Endothelial cell of umbilical vein (primary cell): Measurements from ENCODE around the gene KCTD10. TPM values are rescaled to one million over a fixed set of nuclear protein-coding genes. Genes with fewer than 3 reads are reported as not detected.

Experiments used
- BruUV-seq: library from RNA; stranded (reverse); fragments of 400-500 nt; replicated peaks from 2 replicates; lab custom pipeline; 2021; lab: Mats Ljungman, UMichigan
- CTCF ChIA-PET: fragments of 300-600, 350-600 bp; sonication (Branson Sonifier 250); formaldehyde crosslinking; loops from one replicate; lab custom pipeline; 2021; ENCODE audit warnings: antibody characterized with exemption, inconsistent platforms; lab: Charles Lee
- POLR2A ChIA-PET: fragments of 300-600, 350-600 bp; sonication (Branson Sonifier 250); formaldehyde crosslinking; loops from one replicate; lab custom pipeline; 2021; ENCODE audit warnings: antibody characterized with exemption, inconsistent platforms; lab: Charles Lee
- DNase-seq: peaks from one replicate; pipeline ENCODE4 v3.0.0-alpha.2; 2011; ENCODE audit warnings: low read depth, low spot score
- FAIRE-seq: peaks from 2 replicates; lab custom pipeline; 2011; peaks lifted over from hg19 to GRCh38; lab: Jason Lieb, UNC
- H2AFZ ChIP-seq: 2 replicates; pipeline ENCODE4 v1.6.0; 2012; ENCODE audit warnings: low read depth, low read length, control low read depth, inconsistent platforms
- H3K27ac ChIP-seq: 2 replicates; pipeline ENCODE4 v1.5.1; 2011; ENCODE audit warnings: low read depth, mild to moderate bottlenecking, control low read depth, low read length, moderate library complexity; ENCODE audit not compliant: insufficient read depth
- H3K27me3 ChIP-seq, 2 experiments: 2 replicates each; pipeline versions ENCODE4 v1.6.0 to v1.6.1; 2011; ENCODE audit warnings: low read length in 2 of 2, mixed read lengths in 1 of 2; ENCODE audit not compliant: control insufficient read depth in 2 of 2, insufficient read depth in 2 of 2
- H3K36me3 ChIP-seq, 2 experiments: 2 replicates in 1 of 2; 3 replicates in 1 of 2; pipeline ENCODE4 v1.5.1; 2011; ENCODE audit warnings: low read length in 2 of 2, mild to moderate bottlenecking in 1 of 2, moderate library complexity in 1 of 2; ENCODE audit not compliant: control insufficient read depth in 2 of 2, insufficient read depth in 2 of 2; ENCODE audit errors: extremely low read depth in 1 of 2
- H3K4me1 ChIP-seq: 3 replicates; pipeline ENCODE4 v1.5.1; 2011; ENCODE audit warnings: mild to moderate bottlenecking, low read length; ENCODE audit not compliant: control insufficient read depth, insufficient read depth; ENCODE audit errors: extremely low read depth
- H3K4me2 ChIP-seq: 2 replicates; pipeline ENCODE4 v1.6.1; 2011; ENCODE audit warnings: low read length, control low read depth, mixed read lengths; ENCODE audit not compliant: insufficient read depth
- H3K4me3 ChIP-seq, 3 experiments: fragments of 200-600 bp in 1 of 3; sonication (generic), shearing (Covaris generic) in 1 of 3; replicated peaks in 1 of 3; 2 replicates each; pipeline ENCODE4 v1.5.1; 2011 to 2016; ENCODE audit warnings: control low read depth in 3 of 3, low read length in 3 of 3, mild to moderate bottlenecking in 2 of 3, inconsistent platforms in 1 of 3, low read depth in 1 of 3, moderate library complexity in 1 of 3; ENCODE audit not compliant: insufficient read depth in 1 of 3
- H3K79me2 ChIP-seq: 2 replicates; pipeline ENCODE4 v1.6.0; 2012; ENCODE audit warnings: low read length, inconsistent platforms; ENCODE audit not compliant: control insufficient read depth, insufficient read depth
- H3K9ac ChIP-seq: replicated peaks from 2 replicates; pipeline ENCODE3; 2011; ENCODE audit warnings: low read length, control low read depth; ENCODE audit not compliant: insufficient read depth; ENCODE audit errors: extremely low read depth
- H3K9me1 ChIP-seq: replicated peaks from 3 replicates; pipeline ENCODE4 v1.6.0; 2011; ENCODE audit warnings: mild to moderate bottlenecking, low read length; ENCODE audit not compliant: control insufficient read depth, insufficient read depth; ENCODE audit errors: extremely low read depth
- H3K9me3 ChIP-seq: replicated peaks from 2 replicates; pipeline ENCODE4 v1.5.1; 2012; ENCODE audit warnings: low read length, inconsistent platforms; ENCODE audit not compliant: control insufficient read depth, insufficient read depth
- H4K20me1 ChIP-seq: replicated peaks from 2 replicates; pipeline ENCODE3; 2011; ENCODE audit warnings: mild to moderate bottlenecking, low read length; ENCODE audit not compliant: control insufficient read depth, insufficient read depth; ENCODE audit errors: extremely low read depth
- EZH2 ChIP-seq: IDR thresholded peaks from 2 replicates; pipeline ENCODE4 v1.6.1; 2012; ENCODE audit warnings: borderline replicate concordance, low read depth, mild to moderate bottlenecking, moderate library complexity, low read length, inconsistent platforms; ENCODE audit not compliant: severe bottlenecking
- FOS ChIP-seq: IDR thresholded peaks from 2 replicates; pipeline ENCODE4 v1.6.1; 2011; ENCODE audit warnings: mild to moderate bottlenecking, low read length, moderate library complexity, borderline replicate concordance; ENCODE audit not compliant: insufficient read depth
- GATA2 ChIP-seq: IDR thresholded peaks from 2 replicates; pipeline ENCODE4 v1.7.0; 2011; ENCODE audit warnings: low read depth, mild to moderate bottlenecking, moderate library complexity, mixed read lengths, low read length; ENCODE audit not compliant: insufficient read length, insufficient read depth
- JUN ChIP-seq: IDR thresholded peaks from 2 replicates; pipeline ENCODE4 v1.6.1; 2011; ENCODE audit warnings: borderline replicate concordance, low read depth; ENCODE audit not compliant: insufficient read length, insufficient read depth
- MYC ChIP-seq: IDR thresholded peaks from one replicate; pipeline ENCODE4 v1.6.1; 2011; ENCODE audit warnings: mild to moderate bottlenecking, low read depth, low read length
- POLR2A ChIP-seq: IDR thresholded peaks from 2 replicates; pipeline ENCODE4 v1.6.1; 2012; ENCODE audit warnings: low read depth, mild to moderate bottlenecking, control low read depth, low read length
- POLR2AphosphoS5 ChIP-seq: IDR thresholded peaks from 2 replicates; pipeline ENCODE4 v1.6.1; 2012; ENCODE audit warnings: low read depth, mild to moderate bottlenecking, control low read depth, low read length, moderate library complexity; ENCODE audit not compliant: insufficient read depth
- dilution Hi-C: fragments of 300-500 bp; cut with MboI; formaldehyde crosslinking; loops from one replicate; pipeline ENCODE4 v1.15.0; 2019; ENCODE audit warnings: low sequenced_read_pairs; ENCODE audit not compliant: extremely low pct_ligation_motif_present
- intact Hi-C: fragments of 100-400 bp; cut with micrococcal nuclease; formaldehyde crosslinking; loops from one replicate; pipeline ENCODE4 v1.10.0; 2022
- polyA plus RNA-seq, 4 experiments: library from polyadenylated mRNA; depleted of rRNA in 3 of 4; stranded (reverse) in 3 of 4; unstranded in 1 of 4; fragments of >200 nt; gene quantifications; 2 replicates each; pipeline versions ENCODE4 v1.2.1 to v1.2.3, GENCODE V29; 2011 to 2012; ENCODE audit warnings: missing spikeins in 1 of 4
- total RNA-seq: library from RNA; stranded (reverse); gene quantifications from 2 replicates; pipeline ENCODE4 v1.2.3, GENCODE V29; 2021
- TF ChIP-seq, protein P1 (sequence below), 2 donors: IDR thresholded peaks; 1 replicate in 1 of 2; 2 replicates in 1 of 2; pipeline ENCODE4 v1.5.1; 2011; ENCODE audit warnings: low read length in 2 of 2, mild to moderate bottlenecking in 2 of 2, moderate library complexity in 2 of 2, control low read depth in 1 of 2, inconsistent platforms in 1 of 2, low read depth in 1 of 2; ENCODE audit not compliant: insufficient read depth in 1 of 2; ENCODE audit errors: extremely low read depth in 1 of 2
- TF ChIP-seq, protein P2 (sequence below): IDR thresholded peaks from 2 replicates; pipeline ENCODE4 v1.6.1; 2011; ENCODE audit not compliant: insufficient read depth, insufficient read length

KCTD10 gene
- total and polyA plus RNA-seq, 2 donors (not counting 3 experiments of a cell fraction or from before 2014, with no cell fraction given), result 101 to 112 TPM

DNA sequence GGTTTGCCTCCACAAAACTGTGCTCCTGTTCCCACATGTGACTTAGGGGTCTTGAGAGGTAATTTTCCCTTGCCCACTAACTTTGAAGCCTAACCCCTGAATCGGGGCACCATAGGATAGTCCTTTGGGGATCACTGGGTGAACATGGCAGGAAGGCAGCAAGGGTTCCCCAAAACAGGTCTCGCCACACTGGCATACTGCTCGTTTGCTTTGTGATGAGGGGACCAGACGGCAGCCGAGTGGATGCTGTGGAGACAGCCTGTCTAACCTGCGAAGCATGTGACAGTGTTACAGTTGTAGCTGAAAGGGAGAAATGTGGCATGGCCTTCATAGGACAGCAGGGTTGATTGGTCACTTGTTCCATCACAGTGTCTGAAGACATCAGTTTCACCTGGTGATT lies 42.7 kb upstream of the KCTD10 start:
- Histone ChIP-seq H2AFZ (peak overlapping the region; percentile 27), H3K4me1 (peaks cover 27% of the 10 kb centered on the region)

DNA sequence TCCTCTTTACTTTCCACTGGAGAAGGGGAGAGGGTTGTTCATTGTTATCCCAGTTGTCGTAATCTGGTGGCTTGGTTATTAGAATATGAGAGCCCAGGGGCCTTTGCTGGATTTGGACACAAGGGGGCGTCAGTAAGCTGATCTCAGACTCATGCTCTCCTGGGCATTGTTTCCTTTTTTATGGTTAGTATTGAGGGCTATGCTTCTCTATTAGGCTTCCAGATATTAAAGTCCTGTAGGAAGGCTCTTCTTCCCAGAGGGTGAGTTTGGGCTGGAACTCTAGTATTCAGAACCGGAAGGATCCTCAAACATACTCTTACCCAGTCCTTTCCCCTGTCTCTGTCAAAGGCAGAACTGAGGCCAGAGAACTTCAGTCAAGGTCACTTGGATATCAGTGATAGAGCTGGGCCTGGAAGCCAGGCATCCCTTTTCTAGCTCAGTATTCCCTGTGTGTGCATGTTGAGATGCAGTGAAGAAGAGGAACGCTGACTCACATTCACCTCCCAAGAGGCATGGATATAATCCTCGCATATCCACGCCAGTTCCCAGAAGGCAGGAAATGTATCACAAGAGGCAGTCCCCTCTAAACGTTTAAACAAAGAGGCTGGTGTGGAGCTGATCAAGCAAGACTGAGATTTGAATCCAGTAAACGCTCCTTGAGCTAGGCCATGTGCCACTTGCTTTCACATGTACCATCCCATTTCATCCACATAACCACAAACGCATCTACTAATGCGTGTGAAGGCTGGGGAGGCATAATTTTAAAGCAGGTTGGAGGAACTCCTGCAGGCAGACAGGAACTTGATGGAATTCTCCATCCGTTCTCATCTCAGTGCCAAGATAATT lies 41.9 kb upstream of the KCTD10 start:
- H4K20me1 ChIP-seq, result no peaks in the 10 kb centered on the region
- H3K4me1 ChIP-seq, result peaks cover 27% of the 10 kb centered on the region
- peak overlapping the region; percentile 81 for H3K9ac ChIP-seq
- peak overlapping the region; percentile 98 for H3K27ac ChIP-seq
- peak overlapping the region in 1 of 3 experiments; percentile 20 for H3K4me3 ChIP-seq
- H3K9me1 ChIP-seq, result no peaks in the 10 kb centered on the region
- H2AFZ ChIP-seq, result peak overlapping the region; percentile 75
- peaks cover 0 to 44% of the 10 kb centered on the region in 2 experiments for H3K36me3 ChIP-seq
- ChIA-PET CTCF (interaction anchor here (0.7 to 3.8 kb wide), 41 partner anchors 10 to 326 kb away, joined by 3 to 139 read pairs (median 4); partner anchors contain the start of genes FAM222A, MMAB, MVK and TRPV4), POLR2A (interaction anchor here (0.6 kb wide), 1 partner anchor 204 kb away, joined by 3 read pairs; no protein-coding TSS in a partner anchor)
- dilution Hi-C loops, result no loop called here
- DNase-seq (peak; percentile 84), FAIRE-seq (peak; percentile 98)
- H3K4me2 ChIP-seq, result peak overlapping the region; percentile 75
- H3K27me3 ChIP-seq, result no peaks in the 10 kb centered on the region
- no peaks in the 10 kb centered on the region for H3K9me3 ChIP-seq
- BruUV-seq, result TSS peak; percentile 40
- TF ChIP-seq GATA2 (peak; percentile 65), JUN (peak; percentile 47), MYC (peak; percentile 68), FOS (peak; percentile 74), POLR2AphosphoS5 (no peak), POLR2A (no peak), EZH2 (no peak)
- TF ChIP-seq, protein P1, sequence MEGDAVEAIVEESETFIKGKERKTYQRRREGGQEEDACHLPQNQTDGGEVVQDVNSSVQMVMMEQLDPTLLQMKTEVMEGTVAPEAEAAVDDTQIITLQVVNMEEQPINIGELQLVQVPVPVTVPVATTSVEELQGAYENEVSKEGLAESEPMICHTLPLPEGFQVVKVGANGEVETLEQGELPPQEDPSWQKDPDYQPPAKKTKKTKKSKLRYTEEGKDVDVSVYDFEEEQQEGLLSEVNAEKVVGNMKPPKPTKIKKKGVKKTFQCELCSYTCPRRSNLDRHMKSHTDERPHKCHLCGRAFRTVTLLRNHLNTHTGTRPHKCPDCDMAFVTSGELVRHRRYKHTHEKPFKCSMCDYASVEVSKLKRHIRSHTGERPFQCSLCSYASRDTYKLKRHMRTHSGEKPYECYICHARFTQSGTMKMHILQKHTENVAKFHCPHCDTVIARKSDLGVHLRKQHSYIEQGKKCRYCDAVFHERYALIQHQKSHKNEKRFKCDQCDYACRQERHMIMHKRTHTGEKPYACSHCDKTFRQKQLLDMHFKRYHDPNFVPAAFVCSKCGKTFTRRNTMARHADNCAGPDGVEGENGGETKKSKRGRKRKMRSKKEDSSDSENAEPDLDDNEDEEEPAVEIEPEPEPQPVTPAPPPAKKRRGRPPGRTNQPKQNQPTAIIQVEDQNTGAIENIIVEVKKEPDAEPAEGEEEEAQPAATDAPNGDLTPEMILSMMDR (IDR thresholded peaks at IDR 0.05; ENCODE audit: extremely low read depth in 1 of 2, insufficient read depth in 1 of 2, low read depth in 1 of 2, low read length in 2 of 2), result peak; percentile 84 to 86
- TF ChIP-seq, protein P2, sequence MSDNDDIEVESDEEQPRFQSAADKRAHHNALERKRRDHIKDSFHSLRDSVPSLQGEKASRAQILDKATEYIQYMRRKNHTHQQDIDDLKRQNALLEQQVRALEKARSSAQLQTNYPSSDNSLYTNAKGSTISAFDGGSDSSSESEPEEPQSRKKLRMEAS, result peak; percentile 45
- intact Hi-C loops, result loop anchor here (1.0 to 2.0 kb wide), 9 partner anchors 54 to 362 kb away; partner anchors contain the start of genes FAM222A, GLTP, MMAB and MVK
- no peaks in the 10 kb centered on the region for H3K79me2 ChIP-seq

More for the DNA sequence above, 42.7 kb upstream of the KCTD10 start:
- Histone ChIP-seq H3K4me3 (no peak overlapping the region), H3K27ac (peak overlapping the region; percentile 98), H3K4me2 (peak overlapping the region; percentile 75), H3K9me3 (no peaks in the 10 kb centered on the region), H3K27me3 (no peaks in the 10 kb centered on the region), H3K36me3 (peaks cover 0 to 44% of the 10 kb centered on the region in 2 experiments), H4K20me1 (no peaks in the 10 kb centered on the region), H3K9me1 (no peaks in the 10 kb centered on the region), H3K79me2 (no peaks in the 10 kb centered on the region), H3K9ac (peak overlapping the region; percentile 81)
- ChIA-PET CTCF (interaction anchor here (0.8 to 3.8 kb wide), 31 partner anchors 11 to 325 kb away, joined by 3 to 139 read pairs (median 6); partner anchors contain the start of genes FAM222A, MMAB, MVK and TRPV4), POLR2A (no interaction called here)
- BruUV-seq, result no TSS peak
- FAIRE-seq (no peak), DNase-seq (peak; percentile 10)
- intact Hi-C loops (loop anchor here (1.0 to 2.0 kb wide), 8 partner anchors 54 to 361 kb away; partner anchors contain the start of genes FAM222A, GLTP, MMAB and MVK), dilution Hi-C loops (no loop called here)
- TF ChIP-seq POLR2A (no peak), POLR2AphosphoS5 (no peak), FOS (no peak)
